Measurements from ENCODE around the gene ZMPSTE24. TPM values are rescaled to one million over a fixed set of nuclear protein-coding genes. Genes with fewer than 3 reads are reported as not detected.

Gene ZMPSTE24
- total RNA-seq, 1 experiment from 2014 or later, result 31.3 TPM

GRCh38 chr1:40314721-40315238 lies 56.7 kb downstream of the ZMPSTE24 start:
- POLR2A ChIA-PET, result no interaction called here
- intact Hi-C loops (cut with micrococcal nuclease), result loop anchor here (5.0 kb wide), 1 partner anchor 162 kb away; no protein-coding TSS in a partner anchor
- DNase-seq (ENCODE audit: unreplicated experiment), result no peak
- Mint-ChIP-seq H3K9me3 (ENCODE audit: unreplicated experiment) (no peaks in the 10 kb centered on the region), H3K4me1 (ENCODE audit: insufficient read depth, unreplicated experiment) (peaks cover 7% of the 10 kb centered on the region), H3K4me3 (ENCODE audit: unreplicated experiment) (peak overlapping the region; percentile 17), H3K27me3 (ENCODE audit: insufficient read depth, unreplicated experiment) (peaks cover 34% of the 10 kb centered on the region), H3K36me3 (ENCODE audit: insufficient read depth, unreplicated experiment) (no peaks in the 10 kb centered on the region), H3K27ac (ENCODE audit: low read depth, unreplicated experiment) (no peak overlapping the region)
- no peak for TF ChIP-seq CTCF (IDR thresholded peaks at IDR 0.05; ENCODE audit: unreplicated experiment)
- BruUV-seq (replicated peaks), result no TSS peak
- CTCF ChIA-PET, result interaction anchor here (0.6 to 3.3 kb wide), 17 partner anchors 9 to 285 kb away, joined by 3 to 18 read pairs (median 4); no protein-coding TSS in a partner anchor

- Mint-ChIP-seq H3K36me3 (ENCODE audit: insufficient read depth, unreplicated experiment) (no peaks in the 10 kb centered on the region), H3K9me3 (ENCODE audit: unreplicated experiment) (no peaks in the 10 kb centered on the region), H3K4me3 (ENCODE audit: unreplicated experiment) (peak overlapping the region; percentile 17), H3K27me3 (ENCODE audit: insufficient read depth, unreplicated experiment) (peaks cover 34% of the 10 kb centered on the region), H3K4me1 (ENCODE audit: insufficient read depth, unreplicated experiment) (peaks cover 7% of the 10 kb centered on the region), H3K27ac (ENCODE audit: low read depth, unreplicated experiment) (no peak overlapping the region)
- ChIA-PET CTCF (interaction anchor here (0.6 to 3.3 kb wide), 16 partner anchors 9 to 173 kb away, joined by 3 to 18 read pairs (median 4); no protein-coding TSS in a partner anchor), POLR2A (no interaction called here)
- intact Hi-C loops (cut with micrococcal nuclease), result loop anchor here (5.0 kb wide), 1 partner anchor 163 kb away; no protein-coding TSS in a partner anchor
- peak; percentile 92 for TF ChIP-seq CTCF (IDR thresholded peaks at IDR 0.05; ENCODE audit: unreplicated experiment)
- peak; percentile 74 for DNase-seq (ENCODE audit: unreplicated experiment)
- no TSS peak for BruUV-seq (replicated peaks)
These were observed 57.3 kb downstream of the ZMPSTE24 start for GRCh38 chr1:40315239-40315794.

- ChIA-PET POLR2A (no interaction called here), CTCF (interaction anchor here (0.6 to 3.3 kb wide), 10 partner anchors 10 to 172 kb away, joined by 3 to 18 read pairs (median 4); no protein-coding TSS in a partner anchor)
- TF ChIP-seq CTCF (IDR thresholded peaks at IDR 0.05; ENCODE audit: unreplicated experiment), result no peak
- Mint-ChIP-seq H3K9me3 (ENCODE audit: unreplicated experiment) (no peaks in the 10 kb centered on the region), H3K27me3 (ENCODE audit: insufficient read depth, unreplicated experiment) (peaks cover 34% of the 10 kb centered on the region), H3K27ac (ENCODE audit: low read depth, unreplicated experiment) (no peak overlapping the region), H3K4me1 (ENCODE audit: insufficient read depth, unreplicated experiment) (peaks cover 7% of the 10 kb centered on the region), H3K4me3 (ENCODE audit: unreplicated experiment) (no peak overlapping the region), H3K36me3 (ENCODE audit: insufficient read depth, unreplicated experiment) (no peaks in the 10 kb centered on the region)
- BruUV-seq (replicated peaks), result no TSS peak
- intact Hi-C loops (cut with micrococcal nuclease), result loop anchor here (5.0 kb wide), 1 partner anchor 164 kb away; no protein-coding TSS in a partner anchor
- peak; percentile 11 for DNase-seq (ENCODE audit: unreplicated experiment)
These were observed 58.0 kb downstream of the ZMPSTE24 start for GRCh38 chr1:40315795-40316594.
